GM12872 (cell line): ENCODE measurements around the gene EXOC4.

Experiments
- CTCF ChIP-seq: IDR thresholded peaks from 3 replicates; pipeline ENCODE4 v1.5.1; 2011; ENCODE audit warnings: low read depth, mild to moderate bottlenecking, low read length, moderate library complexity; ENCODE audit not compliant: insufficient read depth

EXOC4 gene

GRCh38 chr7:133860628-133861335 is 607.9 kb downstream of the EXOC4 start:
- TF ChIP-seq CTCF: no peak

GRCh38 chr7:133861876-133862275 is 609.0 kb downstream of the EXOC4 start:
- TF ChIP-seq CTCF: no peak

GRCh38 chr7:133863362-133864061 is 610.6 kb downstream of the EXOC4 start:
- TF ChIP-seq CTCF: no peak

- no peak for TF ChIP-seq CTCF
Observed at GRCh38 chr7:133869556-133869955, 616.7 kb downstream of the EXOC4 start.

- TF ChIP-seq CTCF: no peak
Observed at GRCh38 chr7:133871757-133872156, 618.9 kb downstream of the EXOC4 start.

GRCh38 chr7:133873187-133873586 is 620.3 kb downstream of the EXOC4 start:
- TF ChIP-seq CTCF: no peak

GRCh38 chr7:133873631-133874030 is 620.8 kb downstream of the EXOC4 start:
- TF ChIP-seq CTCF: no peak
